Thyroid gland (tissue), 4 donors: ENCODE data around the gene PTPRT.

Experiments used
- CTCF ChIP-seq, 6 experiments: fragments of 200-600 bp in 3 of 6; fragments of 450-650 bp in 3 of 6; sonication (generic) in 3 of 6; IDR thresholded peaks; one replicate each; pipeline ENCODE4 v1.5.1; 2016 to 2019; ENCODE audit warnings: antibody characterized with exemption in 6 of 6, mild to moderate bottlenecking in 2 of 6, inconsistent platforms in 1 of 6, moderate library complexity in 1 of 6
- POLR2A ChIP-seq, 2 donors: fragments of 450-650 bp; IDR thresholded peaks; one replicate each; pipeline ENCODE4 v1.6.1; 2017; ENCODE audit warnings: antibody characterized with exemption in 2 of 2, mild to moderate bottlenecking in 2 of 2, moderate library complexity in 1 of 2

- no peak for TF ChIP-seq CTCF (IDR thresholded peaks at IDR 0.05)
- TF ChIP-seq POLR2A (IDR thresholded peaks at IDR 0.05), result no peak
Observed at GRCh38 chr20:43006651-43007375, 182.9 kb downstream of the PTPRT start.
